ENCODE measurements around the gene TBC1D14.

- TF ChIP-seq RAD21 (IDR thresholded peaks at IDR 0.05; ENCODE audit: insufficient read depth, low read depth, low read length), result no peak
- no peak for TF ChIP-seq ZBTB33 (IDR thresholded peaks at IDR 0.05)
- no peak for TF ChIP-seq NFIC (IDR thresholded peaks at IDR 0.05; ENCODE audit: low read depth, low read length)
- TF ChIP-seq POLR2A (IDR thresholded peaks at IDR 0.05; ENCODE audit: low read depth, low read length), result no peak
These were observed 106.5 kb downstream of the TBC1D14 start for GRCh38 chr4:7016086-7016485.
